Measurements from ENCODE around the gene SCARF2.

DNA sequence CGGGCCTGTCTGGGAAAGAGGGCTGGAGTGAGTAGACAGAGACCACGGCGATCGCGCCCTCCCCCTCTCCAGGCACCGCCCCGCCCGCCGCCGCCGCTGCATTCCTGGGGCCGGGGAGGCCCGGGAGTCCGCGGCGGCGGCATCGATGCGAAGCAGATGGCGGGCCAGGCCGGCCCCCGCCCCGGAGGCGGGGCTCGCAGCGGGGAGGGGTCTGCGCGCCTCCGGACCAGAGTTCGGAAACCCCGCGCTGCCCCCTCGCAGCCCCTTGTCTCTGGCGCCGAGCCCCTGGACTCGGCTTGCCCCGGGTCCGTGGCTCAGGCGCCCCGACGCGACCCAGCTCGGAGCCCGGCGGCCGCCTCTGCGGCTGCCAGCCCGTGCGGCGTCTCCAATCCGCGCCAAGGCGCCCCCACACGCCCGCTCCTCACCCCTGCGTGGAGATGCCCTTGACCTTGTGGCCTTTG is 1.3 kb downstream of the SCARF2 start:
- TF ChIP-seq, protein P1, sequence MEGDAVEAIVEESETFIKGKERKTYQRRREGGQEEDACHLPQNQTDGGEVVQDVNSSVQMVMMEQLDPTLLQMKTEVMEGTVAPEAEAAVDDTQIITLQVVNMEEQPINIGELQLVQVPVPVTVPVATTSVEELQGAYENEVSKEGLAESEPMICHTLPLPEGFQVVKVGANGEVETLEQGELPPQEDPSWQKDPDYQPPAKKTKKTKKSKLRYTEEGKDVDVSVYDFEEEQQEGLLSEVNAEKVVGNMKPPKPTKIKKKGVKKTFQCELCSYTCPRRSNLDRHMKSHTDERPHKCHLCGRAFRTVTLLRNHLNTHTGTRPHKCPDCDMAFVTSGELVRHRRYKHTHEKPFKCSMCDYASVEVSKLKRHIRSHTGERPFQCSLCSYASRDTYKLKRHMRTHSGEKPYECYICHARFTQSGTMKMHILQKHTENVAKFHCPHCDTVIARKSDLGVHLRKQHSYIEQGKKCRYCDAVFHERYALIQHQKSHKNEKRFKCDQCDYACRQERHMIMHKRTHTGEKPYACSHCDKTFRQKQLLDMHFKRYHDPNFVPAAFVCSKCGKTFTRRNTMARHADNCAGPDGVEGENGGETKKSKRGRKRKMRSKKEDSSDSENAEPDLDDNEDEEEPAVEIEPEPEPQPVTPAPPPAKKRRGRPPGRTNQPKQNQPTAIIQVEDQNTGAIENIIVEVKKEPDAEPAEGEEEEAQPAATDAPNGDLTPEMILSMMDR (IDR thresholded peaks at IDR 0.05; ENCODE audit: low read depth, low read length) = no peak
- TF ChIP-seq EZH2phosphoT487 (IDR thresholded peaks at IDR 0.05; ENCODE audit: low read depth) = no peak

Measured in OCI-LY3 (cell line).